B cell (primary cell): ENCODE data around the gene NCOA7. TPM values are rescaled to one million over a fixed set of nuclear protein-coding genes. Genes with fewer than 3 reads are reported as not detected.

ENCODE experiments used
- ATAC-seq: fragments of 200-7000 bp; cut with Tn5 transposase; one replicate; pipeline ENCODE4 v1.10.0; 2021; ENCODE audit warnings: low read depth, mild to moderate bottlenecking, moderate number of reproducible peaks, moderate library complexity
- CTCF ChIA-PET: fragments of 350-600 bp; sonication (Branson Sonifier 250); formaldehyde crosslinking; loops from one replicate; lab custom pipeline; 2021; ENCODE audit warnings: antibody characterized with exemption, inconsistent platforms; lab: Charles Lee
- POLR2A ChIA-PET: fragments of 350-600 bp; sonication (Branson Sonifier 250); formaldehyde crosslinking; loops from one replicate; lab custom pipeline; 2021; ENCODE audit warnings: antibody characterized with exemption; lab: Charles Lee
- DNase-seq: peaks from one replicate; pipeline ENCODE4 v3.0.0; 2013
- H2AFZ ChIP-seq: 2 replicates; pipeline ENCODE4 v1.6.1; 2012; ENCODE audit warnings: mild to moderate bottlenecking, low read depth, low read length; ENCODE audit not compliant: insufficient read depth, poor library complexity, severe bottlenecking
- H3K27ac ChIP-seq, 2 donors: 1 replicate in 1 of 2; 2 replicates in 1 of 2; pipeline ENCODE4 v1.5.1; 2012 to 2013; ENCODE audit warnings: low read length in 2 of 2, mild to moderate bottlenecking in 2 of 2, moderate library complexity in 1 of 2
- H3K27me3 ChIP-seq, 4 experiments: fragments of 200-600 bp in 1 of 4; sonication (generic) in 1 of 4; replicated peaks in 1 of 4; 1 replicate in 2 of 4; 2 replicates in 2 of 4; pipeline versions ENCODE4 v1.6.1 to v1.7.0; 2013 to 2016; ENCODE audit warnings: low read length in 3 of 4, mild to moderate bottlenecking in 2 of 4, mixed read lengths in 1 of 4, moderate library complexity in 1 of 4; ENCODE audit not compliant: insufficient read depth in 4 of 4, control insufficient read depth in 3 of 4; ENCODE audit errors: control extremely low read depth in 1 of 4
- H3K36me3 ChIP-seq, 2 experiments: replicated peaks in 1 of 2; 1 replicate in 1 of 2; 2 replicates in 1 of 2; pipeline versions ENCODE4 v1.6.1 to v1.7.1; 2013; ENCODE audit warnings: low read length in 1 of 2; ENCODE audit not compliant: insufficient read depth in 2 of 2, control insufficient read depth in 1 of 2; ENCODE audit errors: control extremely low read depth in 1 of 2, extremely low read depth in 1 of 2
- H3K4me1 ChIP-seq, 2 donors: fragments of 200-600 bp in 1 of 2; sonication (generic) in 1 of 2; 1 replicate in 1 of 2; 2 replicates in 1 of 2; pipeline versions ENCODE4 v1.5.1 to v1.6.1; 2013 to 2017; ENCODE audit warnings: low read length in 2 of 2; ENCODE audit not compliant: control insufficient read depth in 2 of 2, insufficient read depth in 2 of 2
- H3K4me2 ChIP-seq: replicated peaks from 2 replicates; pipeline ENCODE3; 2012; ENCODE audit warnings: mild to moderate bottlenecking, low read depth, low read length; ENCODE audit not compliant: poor library complexity, severe bottlenecking
- H3K4me3 ChIP-seq, 5 experiments: fragments of 200-600 bp in 1 of 5; sonication (generic) in 1 of 5; 1 replicate in 3 of 5; 2 replicates in 2 of 5; pipeline versions ENCODE4 v1.5.1 to v1.7.0; 2011 to 2016; ENCODE audit warnings: low read length in 4 of 5, mild to moderate bottlenecking in 4 of 5, low read depth in 2 of 5, control low read depth in 1 of 5, moderate library complexity in 1 of 5; ENCODE audit not compliant: insufficient read depth in 1 of 5; ENCODE audit errors: control extremely low read depth in 1 of 5, extremely low read depth in 1 of 5
- H3K79me2 ChIP-seq: fragments of 200-600 bp; sonication (generic); one replicate; pipeline ENCODE4 v1.6.0; 2016; ENCODE audit warnings: low read length; ENCODE audit not compliant: control insufficient read depth, insufficient read depth
- H3K9ac ChIP-seq: fragments of 200-600 bp; sonication (generic); 2 replicates; pipeline ENCODE4 v1.6.1; 2017; ENCODE audit warnings: mild to moderate bottlenecking, low read length, moderate library complexity
- H3K9me3 ChIP-seq, 3 donors: one replicate each; pipeline versions ENCODE4 v1.6.1 to v1.7.1; 2013; ENCODE audit warnings: low read length in 2 of 3; ENCODE audit not compliant: control insufficient read depth in 2 of 3, insufficient read depth in 1 of 3; ENCODE audit errors: control extremely low read depth in 1 of 3
- H4K20me1 ChIP-seq: 2 replicates; pipeline ENCODE4 v1.6.0; 2012; ENCODE audit warnings: mild to moderate bottlenecking, low read length; ENCODE audit not compliant: insufficient read depth, control insufficient read depth, poor library complexity, severe bottlenecking
- H3K27ac Mint-ChIP-seq: one replicate; pipeline ENCODE4 v1.8.0; 2021; ENCODE audit warnings: mixed read lengths
- H3K27me3 Mint-ChIP-seq: one replicate; pipeline ENCODE4 v1.8.0; 2021; ENCODE audit warnings: mixed read lengths
- H3K4me1 Mint-ChIP-seq: one replicate; pipeline ENCODE4 v1.8.0; 2021; ENCODE audit warnings: mixed read lengths
- H3K4me3 Mint-ChIP-seq: one replicate; pipeline ENCODE4 v1.8.0; 2021; ENCODE audit warnings: mixed read lengths
- H3K9me3 Mint-ChIP-seq: one replicate; pipeline ENCODE4 v1.8.0; 2022; ENCODE audit warnings: mixed read lengths; ENCODE audit not compliant: insufficient read depth
- CTCF ChIP-seq: fragments of 200-600 bp; IDR thresholded peaks from one replicate; pipeline ENCODE4 v1.8.0; 2022; ENCODE audit warnings: antibody characterized with exemption, mild to moderate bottlenecking
- EZH2 ChIP-seq: IDR thresholded peaks from 2 replicates; pipeline ENCODE4 v1.6.1; 2012; ENCODE audit warnings: borderline replicate concordance, low read depth, mild to moderate bottlenecking, moderate library complexity, low read length; ENCODE audit not compliant: insufficient read depth, poor library complexity, severe bottlenecking
- WGBS: methylation state at CpG from one replicate; pipeline ENCODE4 v1.1.5; 2013; ENCODE audit warnings: missing lambda C conversion rate; ENCODE audit not compliant: insufficient coverage; 5-methylcytosine and 5-hydroxymethylcytosine counted together
- intact Hi-C: fragments of 100-400 bp; cut with micrococcal nuclease; formaldehyde crosslinking; loops from one replicate; pipeline ENCODE4 v1.10.0; 2022
- polyA plus RNA-seq: library from polyadenylated mRNA; depleted of rRNA; stranded (reverse); fragments of >200 nt; gene quantifications from 2 replicates; pipeline ENCODE4 v1.2.3, GENCODE V29; 2012
- total RNA-seq, 2 donors: library from RNA; stranded (reverse); fragments of 120-200 nt in 1 of 2; gene quantifications; 1 replicate in 1 of 2; 2 replicates in 1 of 2; pipeline versions ENCODE4 v1.2.3 to v1.2.4, GENCODE V29; 2013 to 2022

Gene NCOA7
- total and polyA plus RNA-seq, 2 donors (not counting 1 experiment from before 2014, with no cell fraction given): 10.9 to 27.4 TPM

GRCh38 chr6:125824946-125825771 lies 34.4 kb downstream of the NCOA7 start:
- 100% methylated on average over 3 of the region's 8 CpGs for WGBS
- H3K4me3 Mint-ChIP-seq: no peak overlapping the region
- ATAC-seq (no peak), DNase-seq (no peak)
- H3K27me3 Mint-ChIP-seq: no peaks in the 10 kb centered on the region
- POLR2A ChIA-PET: no interaction called here
- CTCF ChIA-PET: interaction anchor here (1.0 to 1.5 kb wide), 2 partner anchors 10 to 131 kb away, joined by 3 to 5 read pairs; no protein-coding TSS in a partner anchor
- H3K27ac ChIP-seq: no peak overlapping the region
- no peaks in the 10 kb centered on the region for H4K20me1 ChIP-seq
- H3K9me3 ChIP-seq: no peaks in the 10 kb centered on the region
- H3K9me3 Mint-ChIP-seq: no peaks in the 10 kb centered on the region
- H3K79me2 ChIP-seq: peaks cover 27% of the 10 kb centered on the region
- H3K4me2 ChIP-seq: no peak overlapping the region
- H3K4me3 ChIP-seq: no peak overlapping the region
- H3K36me3 ChIP-seq: no peaks in the 10 kb centered on the region
- peaks cover 15% of the 10 kb centered on the region for H3K4me1 Mint-ChIP-seq
- H3K27me3 ChIP-seq: no peaks in the 10 kb centered on the region
- H2AFZ ChIP-seq: no peak overlapping the region
- intact Hi-C loops: no loop called here
- H3K4me1 ChIP-seq: no peaks in the 10 kb centered on the region
- no peak for TF ChIP-seq CTCF
- no peak for TF ChIP-seq EZH2
- H3K9ac ChIP-seq: no peak overlapping the region
- no peak overlapping the region for H3K27ac Mint-ChIP-seq
